ENCODE data around the gene IFNA2.

DNA sequence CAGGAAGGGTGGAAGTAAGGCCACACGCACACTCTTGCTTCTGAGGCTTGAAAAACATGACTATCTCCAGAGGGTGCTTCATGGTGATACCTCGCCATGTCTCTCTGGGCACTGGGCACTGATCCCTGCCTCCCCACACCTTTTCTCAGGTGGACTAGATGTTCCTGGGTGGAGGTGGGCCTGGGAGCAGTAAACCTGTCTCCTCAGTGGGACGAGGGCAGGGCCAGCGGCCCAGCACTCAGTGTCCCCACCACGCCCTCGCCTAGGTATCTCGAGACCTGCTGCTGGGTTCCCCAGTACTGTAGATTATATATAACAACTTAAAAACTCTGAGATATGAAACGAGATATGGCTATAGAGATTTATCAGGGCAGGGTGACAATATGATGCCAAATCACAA, 22.9 kb downstream of the IFNA2 start:
- TF ChIP-seq, protein P1, sequence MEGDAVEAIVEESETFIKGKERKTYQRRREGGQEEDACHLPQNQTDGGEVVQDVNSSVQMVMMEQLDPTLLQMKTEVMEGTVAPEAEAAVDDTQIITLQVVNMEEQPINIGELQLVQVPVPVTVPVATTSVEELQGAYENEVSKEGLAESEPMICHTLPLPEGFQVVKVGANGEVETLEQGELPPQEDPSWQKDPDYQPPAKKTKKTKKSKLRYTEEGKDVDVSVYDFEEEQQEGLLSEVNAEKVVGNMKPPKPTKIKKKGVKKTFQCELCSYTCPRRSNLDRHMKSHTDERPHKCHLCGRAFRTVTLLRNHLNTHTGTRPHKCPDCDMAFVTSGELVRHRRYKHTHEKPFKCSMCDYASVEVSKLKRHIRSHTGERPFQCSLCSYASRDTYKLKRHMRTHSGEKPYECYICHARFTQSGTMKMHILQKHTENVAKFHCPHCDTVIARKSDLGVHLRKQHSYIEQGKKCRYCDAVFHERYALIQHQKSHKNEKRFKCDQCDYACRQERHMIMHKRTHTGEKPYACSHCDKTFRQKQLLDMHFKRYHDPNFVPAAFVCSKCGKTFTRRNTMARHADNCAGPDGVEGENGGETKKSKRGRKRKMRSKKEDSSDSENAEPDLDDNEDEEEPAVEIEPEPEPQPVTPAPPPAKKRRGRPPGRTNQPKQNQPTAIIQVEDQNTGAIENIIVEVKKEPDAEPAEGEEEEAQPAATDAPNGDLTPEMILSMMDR (conservative IDR thresholded peaks at IDR 0.05): no peak
- no peak for TF ChIP-seq EZH2 (IDR thresholded peaks at IDR 0.05; ENCODE audit: low read depth)
